OCI-LY1 (cell line): ENCODE measurements around the gene NRDC.

Source experiments
- H2AFZ ChIP-seq: fragments of 200-600 bp; sonication (generic), shearing (Covaris generic); 2 replicates; pipeline ENCODE4 v1.6.0; 2014; ENCODE audit warnings: antibody characterized with exemption, mild to moderate bottlenecking, low read length
- H3F3A ChIP-seq: fragments of 200-600 bp; sonication (generic), shearing (Covaris generic); 2 replicates; pipeline ENCODE4 v1.6.0; 2014; ENCODE audit warnings: mild to moderate bottlenecking, antibody characterized with exemption, low read length, moderate library complexity; ENCODE audit not compliant: insufficient read depth
- H3K27ac ChIP-seq: fragments of 200-600 bp; sonication (generic); 2 replicates; pipeline ENCODE4 v1.5.1; 2014; ENCODE audit warnings: low read length, mixed run types, mild to moderate bottlenecking, low read depth; ENCODE audit not compliant: poor library complexity, severe bottlenecking
- H3K27me3 ChIP-seq: fragments of 200-600 bp; sonication (generic); 2 replicates; pipeline ENCODE4 v1.6.0; 2014; ENCODE audit warnings: antibody characterized with exemption, mild to moderate bottlenecking, low read length, moderate library complexity; ENCODE audit not compliant: insufficient read depth
- H3K36me3 ChIP-seq: fragments of 200-600 bp; sonication (generic); 2 replicates; pipeline ENCODE4 v1.6.1; 2014; ENCODE audit warnings: mild to moderate bottlenecking, antibody characterized with exemption, low read length, moderate library complexity, mixed read lengths; ENCODE audit not compliant: insufficient read depth
- H3K4me1 ChIP-seq: fragments of 200-600 bp; sonication (generic); 2 replicates; pipeline ENCODE4 v1.5.1; 2014; ENCODE audit warnings: mild to moderate bottlenecking, low read length, moderate library complexity; ENCODE audit not compliant: insufficient read depth, severe bottlenecking
- H3K4me2 ChIP-seq: fragments of 200-600 bp; sonication (generic), shearing (Covaris generic); 2 replicates; pipeline ENCODE4 v1.6.1; 2014; ENCODE audit warnings: low read length
- H3K4me3 ChIP-seq: fragments of 200-600 bp; sonication (generic); 2 replicates; pipeline ENCODE4 v1.5.1; 2014; ENCODE audit warnings: low read length, low read depth, mild to moderate bottlenecking, mixed read lengths; ENCODE audit not compliant: poor library complexity, severe bottlenecking
- H3K79me2 ChIP-seq: fragments of 200-600 bp; shearing (Covaris generic); 2 replicates; pipeline ENCODE4 v1.6.1; 2016; ENCODE audit warnings: mixed run types, low read length, mixed read lengths; ENCODE audit not compliant: insufficient read depth
- H3K9ac ChIP-seq: fragments of 200-600 bp; sonication (generic), shearing (Covaris generic); 2 replicates; pipeline ENCODE4 v1.6.1; 2014; ENCODE audit warnings: mild to moderate bottlenecking, low read length, mixed read lengths
- H3K9me2 ChIP-seq: fragments of 200-600 bp; sonication (generic), shearing (Covaris generic); 2 replicates; pipeline ENCODE4 v1.6.1; 2014; ENCODE audit warnings: low read depth, mild to moderate bottlenecking, low read length, mixed read lengths
- H3K9me3 ChIP-seq: fragments of 200-600 bp; shearing (Covaris generic); 2 replicates; pipeline ENCODE4 v1.6.1; 2014; ENCODE audit warnings: low read length, mixed read lengths
- H4K20me1 ChIP-seq: fragments of 200-600 bp; sonication (generic), shearing (Covaris generic); 2 replicates; pipeline ENCODE4 v1.6.0; 2016; ENCODE audit warnings: mild to moderate bottlenecking, low read length; ENCODE audit not compliant: insufficient read depth
- EZH2 ChIP-seq: fragments of 200-600 bp; sonication (generic), shearing (Covaris generic); IDR thresholded peaks from 2 replicates; pipeline ENCODE4 v1.8.0; 2017; ENCODE audit warnings: borderline replicate concordance, mixed run types, mild to moderate bottlenecking, antibody characterized with exemption, low read length, moderate library complexity, mixed read lengths
- TF ChIP-seq, protein P1 (sequence below): fragments of 200-600 bp; sonication (generic), shearing (Covaris generic); IDR thresholded peaks from 2 replicates; pipeline ENCODE4 v1.5.1; 2017; ENCODE audit warnings: mild to moderate bottlenecking, antibody characterized with exemption, low read length, moderate library complexity, mixed read lengths

NRDC gene

GRCh38 chr1:51776408-51776807, 102.1 kb downstream of the NRDC start:
- peaks cover 8% of the 10 kb centered on the region for H3K4me1 ChIP-seq
- H3K27me3 ChIP-seq = no peaks in the 10 kb centered on the region
- no peak for TF ChIP-seq EZH2
- TF ChIP-seq, protein P1, sequence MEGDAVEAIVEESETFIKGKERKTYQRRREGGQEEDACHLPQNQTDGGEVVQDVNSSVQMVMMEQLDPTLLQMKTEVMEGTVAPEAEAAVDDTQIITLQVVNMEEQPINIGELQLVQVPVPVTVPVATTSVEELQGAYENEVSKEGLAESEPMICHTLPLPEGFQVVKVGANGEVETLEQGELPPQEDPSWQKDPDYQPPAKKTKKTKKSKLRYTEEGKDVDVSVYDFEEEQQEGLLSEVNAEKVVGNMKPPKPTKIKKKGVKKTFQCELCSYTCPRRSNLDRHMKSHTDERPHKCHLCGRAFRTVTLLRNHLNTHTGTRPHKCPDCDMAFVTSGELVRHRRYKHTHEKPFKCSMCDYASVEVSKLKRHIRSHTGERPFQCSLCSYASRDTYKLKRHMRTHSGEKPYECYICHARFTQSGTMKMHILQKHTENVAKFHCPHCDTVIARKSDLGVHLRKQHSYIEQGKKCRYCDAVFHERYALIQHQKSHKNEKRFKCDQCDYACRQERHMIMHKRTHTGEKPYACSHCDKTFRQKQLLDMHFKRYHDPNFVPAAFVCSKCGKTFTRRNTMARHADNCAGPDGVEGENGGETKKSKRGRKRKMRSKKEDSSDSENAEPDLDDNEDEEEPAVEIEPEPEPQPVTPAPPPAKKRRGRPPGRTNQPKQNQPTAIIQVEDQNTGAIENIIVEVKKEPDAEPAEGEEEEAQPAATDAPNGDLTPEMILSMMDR = no peak
- peaks cover 70% of the 10 kb centered on the region for H3K36me3 ChIP-seq
- no peaks in the 10 kb centered on the region for H3K79me2 ChIP-seq
- H3K9me3 ChIP-seq = no peaks in the 10 kb centered on the region
- H3K9ac ChIP-seq = no peak overlapping the region
- no peaks in the 10 kb centered on the region for H4K20me1 ChIP-seq
- no peaks in the 10 kb centered on the region for H3K9me2 ChIP-seq
- H3F3A ChIP-seq = no peaks in the 10 kb centered on the region
- H3K4me2 ChIP-seq = no peak overlapping the region
- no peak overlapping the region for H3K4me3 ChIP-seq
- no peak overlapping the region for H3K27ac ChIP-seq
- H2AFZ ChIP-seq = no peak overlapping the region

DNA sequence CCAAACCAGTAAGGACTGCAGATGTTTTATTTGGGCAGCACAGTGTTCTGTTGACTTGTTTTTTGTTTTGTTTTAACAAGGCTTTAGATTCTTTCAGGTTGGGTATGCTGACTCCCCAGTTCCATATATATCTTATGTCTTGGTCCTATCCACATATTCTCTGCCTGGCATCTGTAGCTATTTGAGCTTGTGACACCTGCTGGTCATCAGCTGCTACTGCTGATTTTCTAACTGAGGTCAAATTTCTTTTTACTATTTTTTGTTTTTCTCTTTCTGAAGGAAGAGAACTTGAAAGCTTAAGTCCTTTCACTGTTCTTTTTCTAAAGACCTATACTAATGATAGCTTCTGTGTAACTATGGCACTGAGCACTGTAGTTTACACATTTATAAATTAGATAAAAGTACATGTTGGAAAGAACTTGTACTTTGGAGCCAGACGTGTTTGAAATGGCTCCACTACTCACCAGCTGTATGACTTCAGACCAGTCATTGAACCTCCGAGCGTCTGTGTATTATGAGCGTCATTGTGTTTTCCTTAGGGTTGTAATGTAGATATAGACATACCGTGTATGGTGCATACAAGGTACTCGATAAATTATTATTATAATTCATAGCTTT, 109.4 kb downstream of the NRDC start:
- Histone ChIP-seq H3K27me3 (no peaks in the 10 kb centered on the region), H3K9me2 (no peaks in the 10 kb centered on the region), H3K79me2 (no peaks in the 10 kb centered on the region), H3K4me3 (no peak overlapping the region), H3K4me2 (no peak overlapping the region), H3K9me3 (no peaks in the 10 kb centered on the region), H3K36me3 (peaks cover 70% of the 10 kb centered on the region), H3K4me1 (no peaks in the 10 kb centered on the region), H3F3A (no peaks in the 10 kb centered on the region; the same call in 1 of the 2 replicates), H2AFZ (no peak overlapping the region), H3K27ac (no peak overlapping the region), H3K9ac (no peak overlapping the region), H4K20me1 (no peaks in the 10 kb centered on the region)
- TF ChIP-seq, protein P1 = peak; percentile 91
- TF ChIP-seq EZH2 = no peak

DNA sequence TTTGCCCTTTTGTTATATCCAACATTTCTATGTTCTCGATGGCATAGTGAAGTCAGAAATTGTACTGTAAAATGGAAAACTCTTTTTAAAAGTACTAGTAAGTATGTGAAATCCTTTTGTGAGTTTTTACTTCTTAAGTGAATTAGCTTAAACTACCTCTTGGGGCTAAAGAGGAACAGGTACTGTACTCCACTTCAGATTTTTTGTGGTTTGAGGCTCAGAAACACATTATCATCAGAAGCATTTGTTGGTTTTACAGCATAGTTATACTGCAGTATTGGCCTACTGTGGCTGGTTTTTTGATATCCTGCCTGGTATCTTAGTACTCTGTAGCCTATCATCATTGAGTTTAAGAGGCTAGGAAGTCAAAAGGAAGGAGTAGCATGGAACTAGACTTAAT, 117.2 kb downstream of the NRDC start:
- no peak overlapping the region for H2AFZ ChIP-seq
- no peak overlapping the region for H3K4me3 ChIP-seq
- no peak overlapping the region for H3K4me2 ChIP-seq
- no peaks in the 10 kb centered on the region for H3K4me1 ChIP-seq
- no peaks in the 10 kb centered on the region for H3K9me3 ChIP-seq
- TF ChIP-seq, protein P1 = no peak
- no peak for TF ChIP-seq EZH2
- H4K20me1 ChIP-seq = no peaks in the 10 kb centered on the region
- H3K36me3 ChIP-seq = peaks cover 20% of the 10 kb centered on the region
- no peaks in the 10 kb centered on the region for H3K27me3 ChIP-seq
- H3K79me2 ChIP-seq = no peaks in the 10 kb centered on the region
- no peak overlapping the region for H3K9ac ChIP-seq
- no peak overlapping the region for H3K27ac ChIP-seq
- H3F3A ChIP-seq = no peaks in the 10 kb centered on the region
- H3K9me2 ChIP-seq = no peaks in the 10 kb centered on the region
